PC-9 (cell line): ENCODE data around the gene PYGB. TPM values are rescaled to one million over a fixed set of nuclear protein-coding genes. Genes with fewer than 3 reads are reported as not detected.

Experiments
- BruUV-seq: library from RNA; stranded (reverse); fragments of 400-500 nt; replicated peaks from 2 replicates; lab custom pipeline; 2021; lab: Mats Ljungman, UMichigan
- CTCF ChIA-PET: fragments of 300-600 bp; sonication (Branson Sonifier 250); formaldehyde crosslinking; loops from one replicate; lab custom pipeline; 2022; ENCODE audit warnings: antibody characterized with exemption; lab: Charles Lee
- POLR2A ChIA-PET: fragments of 300-600 bp; sonication (Branson Sonifier 250); formaldehyde crosslinking; loops from one replicate; lab custom pipeline; 2022; ENCODE audit warnings: antibody characterized with exemption; ENCODE audit not compliant: unreplicated experiment; lab: Charles Lee
- DNase-seq, 2 experiments: peaks; one replicate each; pipeline versions ENCODE4 v3.0.0 to v3.0.0-alpha.2; 2015 to 2022; ENCODE audit warnings: mixed read lengths in 1 of 2
- H2AFZ ChIP-seq: fragments of 200-600 bp; sonication (generic); 2 replicates; pipeline ENCODE4 v1.8.1; 2017; ENCODE audit warnings: antibody characterized with exemption
- H3F3A ChIP-seq: fragments of 200-600 bp; sonication (generic); 2 replicates; pipeline ENCODE4 v1.8.1; 2017; ENCODE audit warnings: antibody characterized with exemption, mild to moderate bottlenecking, low read depth; ENCODE audit not compliant: insufficient read depth
- H3K27ac ChIP-seq: fragments of 200-600 bp; sonication (generic); 2 replicates; pipeline ENCODE4 v1.6.1; 2016; ENCODE audit warnings: mixed run types
- H3K27me3 ChIP-seq: fragments of 200-600 bp; sonication (generic); 2 replicates; pipeline ENCODE4 v1.6.1; 2016; ENCODE audit warnings: low read depth, mixed run types; ENCODE audit not compliant: insufficient read depth
- H3K36me3 ChIP-seq: fragments of 200-600 bp; sonication (generic); 2 replicates; pipeline ENCODE4 v1.6.1; 2016; ENCODE audit warnings: low read depth, mixed run types
- H3K4me1 ChIP-seq: fragments of 200-600 bp; sonication (generic); replicated peaks from 2 replicates; pipeline ENCODE4 v1.6.1; 2016; ENCODE audit warnings: mixed run types; ENCODE audit not compliant: insufficient read depth
- H3K4me2 ChIP-seq: fragments of 200-600 bp; sonication (generic); 2 replicates; pipeline ENCODE4 v1.6.1; 2017; ENCODE audit warnings: mixed run types
- H3K4me3 ChIP-seq: fragments of 200-600 bp; sonication (generic); 2 replicates; pipeline ENCODE4 v1.6.1; 2016; ENCODE audit warnings: mixed run types
- H3K79me2 ChIP-seq: fragments of 200-600 bp; sonication (generic); 2 replicates; pipeline ENCODE4 v1.6.1; 2017; ENCODE audit warnings: low read depth, mixed run types
- H3K9me2 ChIP-seq: fragments of 200-600 bp; sonication (generic); 2 replicates; pipeline ENCODE4 v1.8.1; 2017; ENCODE audit warnings: mild to moderate bottlenecking; ENCODE audit not compliant: insufficient read depth
- H3K9me3 ChIP-seq: fragments of 200-600 bp; sonication (generic); 2 replicates; pipeline ENCODE4 v1.8.1; 2016; ENCODE audit warnings: low read depth; ENCODE audit not compliant: insufficient read depth
- H4K20me1 ChIP-seq: fragments of 200-600 bp; sonication (generic); 2 replicates; pipeline ENCODE4 v1.8.1; 2017; ENCODE audit not compliant: insufficient read depth
- EZH2 ChIP-seq: fragments of 200-600 bp; sonication (generic); IDR thresholded peaks from 2 replicates; pipeline ENCODE4 v1.8.0; 2017; ENCODE audit warnings: antibody characterized with exemption, low read depth
- intact Hi-C: fragments of 100-400 bp; cut with micrococcal nuclease; formaldehyde crosslinking; loops from one replicate; pipeline ENCODE4 v1.10.0; 2022; ENCODE audit not compliant: unreplicated experiment
- total RNA-seq: library from RNA; stranded (reverse); gene quantifications from 2 replicates; pipeline ENCODE4 v1.2.3, GENCODE V29; 2021
- TF ChIP-seq, protein P1 (sequence below): fragments of 200-600 bp; sonication (generic); conservative IDR thresholded peaks from 2 replicates; pipeline ENCODE4 v1.6.1; 2017; ENCODE audit warnings: mixed run types, antibody characterized with exemption, mild to moderate bottlenecking, moderate library complexity

PYGB gene
- total RNA-seq, 1 experiment from 2014 or later = 133 TPM

DNA sequence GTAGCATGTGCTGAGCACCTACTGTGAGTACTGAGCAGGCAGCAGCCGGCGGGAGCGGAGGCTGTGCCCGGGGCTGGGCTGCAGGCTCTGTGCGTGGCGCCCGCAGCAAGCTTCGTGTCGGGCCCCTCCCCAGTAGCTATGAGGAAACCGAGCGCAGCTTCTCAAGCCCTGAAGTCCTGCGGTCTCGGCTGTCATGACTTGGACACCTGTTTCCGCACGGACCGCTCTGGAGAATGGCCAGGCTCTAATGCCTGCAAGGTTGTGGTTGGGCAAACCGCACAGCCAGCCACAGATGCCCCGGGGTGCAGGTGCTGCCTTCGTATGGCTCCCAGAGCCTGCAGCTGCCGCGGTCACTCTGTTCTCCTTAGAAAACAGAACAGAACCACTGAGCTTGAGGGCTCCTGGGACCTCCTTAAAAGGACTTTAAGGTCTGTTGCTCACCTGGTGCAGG is 33.7 kb downstream of the PYGB start:
- Histone ChIP-seq H3K27me3 (no peaks in the 10 kb centered on the region), H3K4me3 (no peak overlapping the region), H2AFZ (no peak overlapping the region), H3K9me3 (no peaks in the 10 kb centered on the region), H3K4me2 (no peak overlapping the region), H3K36me3 (peaks cover 17% of the 10 kb centered on the region; the same call in 1 of the 2 replicates), H4K20me1 (peaks cover 20% of the 10 kb centered on the region; the same call in 1 of the 2 replicates), H3K9me2 (no peaks in the 10 kb centered on the region), H3F3A (0 out of 2 replicates have a peak, but pooled peaks cover 3% of the 10 kb centered on the region), H3K4me1 (no peaks in the 10 kb centered on the region), H3K79me2 (no peaks in the 10 kb centered on the region), H3K27ac (no peak overlapping the region)
- ChIA-PET POLR2A (no interaction called here), CTCF (no interaction called here)
- DNase-seq = no peak
- BruUV-seq = no TSS peak
- TF ChIP-seq, protein P1, sequence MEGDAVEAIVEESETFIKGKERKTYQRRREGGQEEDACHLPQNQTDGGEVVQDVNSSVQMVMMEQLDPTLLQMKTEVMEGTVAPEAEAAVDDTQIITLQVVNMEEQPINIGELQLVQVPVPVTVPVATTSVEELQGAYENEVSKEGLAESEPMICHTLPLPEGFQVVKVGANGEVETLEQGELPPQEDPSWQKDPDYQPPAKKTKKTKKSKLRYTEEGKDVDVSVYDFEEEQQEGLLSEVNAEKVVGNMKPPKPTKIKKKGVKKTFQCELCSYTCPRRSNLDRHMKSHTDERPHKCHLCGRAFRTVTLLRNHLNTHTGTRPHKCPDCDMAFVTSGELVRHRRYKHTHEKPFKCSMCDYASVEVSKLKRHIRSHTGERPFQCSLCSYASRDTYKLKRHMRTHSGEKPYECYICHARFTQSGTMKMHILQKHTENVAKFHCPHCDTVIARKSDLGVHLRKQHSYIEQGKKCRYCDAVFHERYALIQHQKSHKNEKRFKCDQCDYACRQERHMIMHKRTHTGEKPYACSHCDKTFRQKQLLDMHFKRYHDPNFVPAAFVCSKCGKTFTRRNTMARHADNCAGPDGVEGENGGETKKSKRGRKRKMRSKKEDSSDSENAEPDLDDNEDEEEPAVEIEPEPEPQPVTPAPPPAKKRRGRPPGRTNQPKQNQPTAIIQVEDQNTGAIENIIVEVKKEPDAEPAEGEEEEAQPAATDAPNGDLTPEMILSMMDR = no peak
- TF ChIP-seq EZH2 = no peak
- intact Hi-C loops = no loop called here

DNA sequence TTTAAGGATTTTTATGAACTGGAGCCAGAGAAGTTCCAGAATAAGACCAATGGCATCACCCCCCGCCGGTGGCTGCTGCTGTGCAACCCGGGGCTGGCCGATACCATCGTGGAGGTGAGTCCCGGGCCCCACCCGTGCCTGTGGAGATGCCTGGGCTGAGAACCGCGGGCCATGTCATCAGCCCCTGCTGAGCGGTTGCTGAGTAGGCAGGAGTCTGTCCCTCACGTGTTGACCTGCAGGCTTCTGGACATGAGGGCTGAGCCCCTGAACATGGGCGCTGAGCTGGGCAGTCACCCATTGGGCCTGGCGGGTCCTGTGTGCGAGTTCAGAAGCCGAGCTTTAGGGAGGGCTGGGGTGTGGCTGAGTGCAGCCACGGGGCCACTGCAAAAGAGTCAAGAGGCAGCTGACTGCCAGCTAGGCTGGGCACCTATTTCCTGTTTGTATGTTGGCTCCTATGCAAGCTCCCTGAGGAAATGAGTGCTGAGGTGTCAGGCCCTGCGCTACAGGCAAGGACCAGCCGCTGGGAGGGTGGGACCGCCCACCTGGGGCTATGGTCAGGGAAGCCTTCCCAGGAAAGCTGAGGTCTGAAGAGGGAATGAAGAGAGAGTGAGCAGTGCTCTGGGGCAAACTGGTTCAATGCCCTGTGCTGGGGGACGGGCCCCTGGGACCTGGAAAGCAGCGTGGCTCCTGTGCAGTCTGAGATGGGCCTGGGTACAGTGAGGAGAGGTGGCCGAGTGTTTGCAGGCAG is 34.3 kb downstream of the PYGB start:
- H4K20me1 ChIP-seq = peaks cover 21% of the 10 kb centered on the region; the same call in 1 of the 2 replicates
- H3F3A ChIP-seq = 0 out of 2 replicates have a peak, but pooled peaks cover 3% of the 10 kb centered on the region
- no peaks in the 10 kb centered on the region for H3K9me2 ChIP-seq
- H3K79me2 ChIP-seq = no peaks in the 10 kb centered on the region
- TF ChIP-seq, protein P1 = no peak
- TF ChIP-seq EZH2 = no peak
- no peaks in the 10 kb centered on the region for H3K4me1 ChIP-seq
- H3K9me3 ChIP-seq = no peaks in the 10 kb centered on the region
- H3K27ac ChIP-seq = no peak overlapping the region
- no peak overlapping the region for H2AFZ ChIP-seq
- BruUV-seq = no TSS peak
- POLR2A ChIA-PET = no interaction called here
- CTCF ChIA-PET = no interaction called here
- peaks cover 19% of the 10 kb centered on the region for H3K36me3 ChIP-seq
- DNase-seq = no peak
- intact Hi-C loops = no loop called here
- no peak overlapping the region for H3K4me3 ChIP-seq
- no peaks in the 10 kb centered on the region for H3K27me3 ChIP-seq
- no peak overlapping the region for H3K4me2 ChIP-seq

DNA sequence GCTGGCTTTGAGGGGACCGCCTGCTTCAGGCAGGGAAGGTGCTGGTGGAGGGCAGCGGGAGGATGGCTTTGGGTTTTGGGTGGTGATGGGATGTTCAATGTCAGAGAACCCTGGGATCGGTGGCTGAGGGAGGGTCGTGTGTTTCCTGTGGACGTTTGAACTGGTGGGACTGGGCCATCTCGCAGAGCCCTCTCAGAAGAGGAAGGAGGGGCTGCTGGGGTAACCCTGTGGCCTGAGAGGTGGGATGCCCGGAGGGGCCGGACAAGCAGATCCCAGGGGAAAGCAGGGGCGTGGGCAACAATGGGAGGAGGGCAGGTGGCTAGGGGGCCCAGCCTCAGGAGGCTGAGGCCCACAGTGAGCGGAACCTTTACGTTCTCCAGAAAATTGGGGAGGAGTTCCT is 34.9 kb downstream of the PYGB start:
- ChIA-PET CTCF (no interaction called here), POLR2A (interaction anchor here (0.6 kb wide), 1 partner anchor 225 kb away, joined by 3 read pairs; no protein-coding TSS in a partner anchor)
- H3K4me2 ChIP-seq = no peak overlapping the region
- H3K79me2 ChIP-seq = no peaks in the 10 kb centered on the region
- no TSS peak for BruUV-seq
- no peaks in the 10 kb centered on the region for H3K27me3 ChIP-seq
- H3K9me3 ChIP-seq = no peaks in the 10 kb centered on the region
- no peak overlapping the region for H2AFZ ChIP-seq
- TF ChIP-seq EZH2 = no peak
- TF ChIP-seq, protein P1 = no peak
- H3K4me3 ChIP-seq = no peak overlapping the region
- peaks cover 7% of the 10 kb centered on the region; the same call in 1 of the 2 replicates for H3F3A ChIP-seq
- intact Hi-C loops = no loop called here
- H3K4me1 ChIP-seq = no peaks in the 10 kb centered on the region
- H3K36me3 ChIP-seq = peaks cover 17% of the 10 kb centered on the region
- no peaks in the 10 kb centered on the region for H3K9me2 ChIP-seq
- DNase-seq = no peak
- peaks cover 21% of the 10 kb centered on the region; the same call in 1 of the 2 replicates for H4K20me1 ChIP-seq
- no peak overlapping the region for H3K27ac ChIP-seq
